Uterine smooth muscle cell (primary cell): ENCODE data around the gene RPL12. TPM values are rescaled to one million over a fixed set of nuclear protein-coding genes. Genes with fewer than 3 reads are reported as not detected.

ENCODE experiments used
- total RNA-seq: library from RNA; depleted of rRNA; stranded (reverse); fragments of >200 nt; gene quantifications from 2 replicates; pipeline ENCODE4 v1.2.3, GENCODE V29; 2014

The RPL12 gene
- total RNA-seq = 996 and 1,569 TPM in 2 replicates

DNA sequence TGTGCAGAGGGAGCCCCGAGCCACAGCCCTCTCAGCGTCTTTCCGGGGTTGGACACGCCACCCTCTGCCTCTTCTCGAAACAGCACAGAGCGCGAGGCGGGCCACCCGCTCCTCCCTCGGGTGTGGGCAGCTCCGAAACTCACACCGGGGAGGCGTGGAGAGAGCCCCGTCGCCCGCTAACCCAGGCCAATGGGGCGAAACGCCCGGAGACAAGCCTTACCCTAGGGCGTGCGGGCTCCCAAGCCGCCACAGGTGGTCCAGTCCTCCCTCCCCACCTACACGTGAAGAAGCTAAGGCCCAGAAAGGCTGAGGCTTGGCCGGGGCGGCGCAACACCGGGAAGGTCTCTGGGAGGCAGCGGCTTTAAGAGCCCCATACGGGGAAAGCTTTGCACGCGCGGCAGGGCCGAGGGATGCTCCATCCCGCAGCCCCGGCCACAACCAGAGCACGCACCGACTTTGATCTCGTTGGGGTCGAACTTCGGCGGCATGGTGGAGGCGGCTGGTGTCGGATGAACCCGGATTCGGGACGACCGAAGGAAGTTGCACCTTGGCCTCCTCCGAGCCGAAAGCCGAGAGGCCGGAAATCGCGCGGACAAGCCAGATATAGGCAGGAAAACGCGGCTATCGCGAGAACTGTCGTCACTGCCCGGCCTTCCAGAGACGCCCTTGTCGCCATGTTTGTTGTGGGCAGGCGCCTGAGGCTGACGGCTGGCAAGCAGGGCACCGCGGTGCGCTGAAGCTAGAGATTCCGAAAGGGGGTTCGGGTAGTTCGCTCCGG lies at the start of gene RPL12, which contains the start of gene LRSAM1:
TSS of gene RPL12 (minus strand) at position 577 of the 778 bp plus-strand sequence. CDS start at position 488, 89 bp downstream.
TSS of gene LRSAM1 (plus strand) at position 681 of the 778 bp plus-strand sequence. CDS start 3,018 bp downstream, outside the sequence.

DNA sequence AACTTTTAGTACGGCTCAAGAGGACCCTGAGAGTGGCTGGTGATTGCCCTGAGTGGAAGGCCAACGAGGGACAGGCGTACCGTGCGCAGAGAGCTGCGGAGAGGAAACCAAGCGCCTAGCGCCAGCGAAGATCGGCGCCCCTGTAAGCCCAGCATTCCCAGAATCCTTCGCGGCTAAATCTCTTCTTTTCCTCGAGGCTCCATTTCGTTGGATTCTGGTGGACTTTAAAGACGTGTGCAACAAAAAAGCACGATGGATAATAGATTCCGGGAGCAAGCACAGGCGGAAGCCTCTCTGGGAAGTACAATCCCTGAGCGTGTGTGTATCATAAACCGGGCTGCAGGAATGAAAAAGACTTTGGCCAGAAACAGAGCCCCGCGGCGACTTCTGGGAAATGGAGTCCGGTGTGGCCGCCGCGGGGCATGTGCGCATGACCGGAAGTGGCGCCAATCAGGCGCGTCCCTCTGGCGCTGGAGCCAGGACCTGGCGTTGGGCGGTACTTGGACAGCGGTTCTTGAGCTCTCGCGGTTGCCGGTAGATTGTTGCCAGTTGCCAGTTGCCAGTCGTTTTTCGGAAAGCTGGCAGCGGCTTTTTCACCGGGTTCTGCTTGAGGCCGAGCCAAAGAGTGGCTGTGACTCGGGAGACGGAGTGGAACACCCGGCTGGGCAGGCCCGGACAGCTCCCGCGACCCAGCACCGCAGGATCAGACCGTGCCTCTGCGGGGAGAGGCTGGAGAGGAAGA lies 27.1 kb downstream of the RPL12 start, which contains the start of gene ZNF79:
TSS of gene ZNF79 (plus strand) at position 449 of the 742 bp plus-strand sequence. CDS start 406 bp downstream, outside the sequence.

Other genes with a start within 250 kb of the RPL12 start
- 3.3 and 5.1 TPM in 2 replicates for gene GARNL3, start 186.6 kb downstream of the RPL12 start, total RNA-seq
- 9.4 and 11.4 TPM in 2 replicates for gene SLC2A8, start 54.2 kb downstream of the RPL12 start, total RNA-seq
- gene ZNF79, start 27.0 kb downstream of the RPL12 start, total RNA-seq = 10.4 and 12.6 TPM in 2 replicates
- gene LRSAM1, start 104 bp upstream of the RPL12 start, total RNA-seq = 13.5 and 16.5 TPM in 2 replicates
- gene STXBP1, start 160.9 kb upstream of the RPL12 start, total RNA-seq = 58.5 and 64.5 TPM in 2 replicates